GM19099 (cell line): ENCODE data around the gene FKBP4.

Experiments
- POLR2A ChIP-seq: IDR thresholded peaks from 3 replicates; pipeline ENCODE4 v1.6.1; 2011; ENCODE audit warnings: low read depth; ENCODE audit not compliant: insufficient read length; ENCODE audit errors: extremely low read depth

The FKBP4 gene

DNA sequence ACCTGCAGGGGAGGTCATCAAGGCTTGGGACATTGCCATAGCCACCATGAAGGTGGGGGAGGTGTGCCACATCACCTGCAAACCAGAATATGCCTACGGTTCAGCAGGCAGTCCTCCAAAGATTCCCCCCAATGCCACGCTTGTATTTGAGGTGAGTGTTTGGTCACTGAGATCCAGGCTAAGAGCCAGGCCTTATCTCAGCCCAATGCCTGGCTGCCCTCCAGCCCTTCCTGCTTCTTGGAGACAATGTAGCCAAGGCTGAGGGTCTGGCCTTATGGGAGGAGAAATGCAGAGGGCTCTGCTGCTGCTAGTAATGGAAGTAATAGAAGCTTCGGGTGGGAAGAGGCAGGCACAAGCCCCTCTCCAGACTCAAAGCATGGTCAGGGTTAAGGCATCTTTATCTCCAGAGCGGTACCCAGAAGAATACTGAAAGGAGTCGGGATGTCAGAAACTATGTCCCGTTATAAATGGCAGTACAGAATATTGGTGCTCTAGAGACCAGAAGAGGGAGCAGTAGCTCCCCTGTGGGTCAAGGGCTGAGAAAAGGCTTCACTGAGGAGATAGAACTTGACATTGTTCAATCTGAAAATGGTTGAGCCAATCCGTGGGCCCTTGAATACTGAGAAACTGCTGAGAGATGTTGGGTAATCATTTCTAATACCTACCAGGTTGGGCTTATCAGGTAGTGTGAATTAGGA, 3.1 kb downstream of the FKBP4 start:
- no peak for TF ChIP-seq POLR2A

DNA sequence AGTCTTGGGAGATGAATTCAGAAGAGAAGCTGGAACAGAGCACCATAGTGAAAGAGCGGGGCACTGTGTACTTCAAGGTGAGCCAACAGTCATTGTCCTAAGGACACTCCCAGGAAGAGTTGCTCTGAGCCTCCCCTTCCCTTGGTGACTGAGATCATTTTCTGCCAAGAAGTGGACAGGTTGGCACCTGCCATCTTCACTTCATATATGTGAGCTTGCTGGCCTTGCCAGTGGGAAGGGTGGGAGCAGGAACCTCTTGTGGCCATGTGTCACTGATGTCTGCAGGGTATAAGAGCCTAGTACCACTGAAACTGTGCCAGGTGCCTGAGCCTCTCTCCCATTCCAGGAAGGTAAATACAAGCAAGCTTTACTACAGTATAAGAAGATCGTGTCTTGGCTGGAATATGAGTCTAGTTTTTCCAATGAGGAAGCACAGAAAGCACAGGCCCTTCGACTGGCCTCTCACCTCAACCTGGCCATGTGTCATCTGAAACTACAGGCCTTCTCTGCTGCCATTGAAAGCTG, 5.3 kb downstream of the FKBP4 start:
- TF ChIP-seq POLR2A = no peak

GRCh38 chr12:2801044-2801783, 6.4 kb downstream of the FKBP4 start:
- TF ChIP-seq POLR2A = no peak

GRCh38 chr12:2803635-2804392, 9.0 kb downstream of the FKBP4 start:
- TF ChIP-seq POLR2A = no peak

DNA sequence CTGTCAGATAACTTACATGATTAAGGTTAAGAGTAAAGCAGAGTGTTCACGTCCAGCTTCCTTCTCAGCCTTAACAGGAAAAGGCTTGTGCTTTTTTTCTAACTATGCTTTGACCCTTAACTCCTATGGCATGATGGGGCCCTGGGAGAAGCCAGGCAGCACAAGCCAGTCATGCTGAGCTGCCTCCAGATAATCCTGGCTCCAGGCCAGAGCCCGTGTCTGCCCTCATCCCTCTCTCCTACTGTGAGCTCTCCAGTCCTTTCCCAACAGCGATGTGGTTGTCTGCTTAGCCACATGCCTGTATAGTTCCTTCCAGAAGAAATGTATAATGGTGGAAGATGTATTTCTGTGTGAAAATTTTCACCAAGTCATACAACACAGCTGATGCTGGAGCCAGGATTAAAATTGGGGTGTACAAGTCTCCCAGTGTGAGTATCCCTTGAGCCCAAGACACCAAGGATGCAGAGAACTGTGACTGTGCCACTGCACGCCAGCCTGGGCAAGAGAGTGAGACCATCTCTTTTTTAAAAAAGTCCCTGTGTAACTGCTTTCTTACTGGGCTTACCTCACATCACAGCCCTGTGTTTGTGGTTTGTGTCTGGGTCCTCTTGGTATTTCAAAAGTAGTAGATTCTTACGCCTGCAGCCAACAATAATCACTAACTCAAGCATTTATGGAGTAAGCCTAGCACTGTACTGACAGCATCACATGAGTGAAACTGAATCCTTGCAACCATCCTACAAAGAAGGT, 9.8 kb downstream of the FKBP4 start:
- no peak for TF ChIP-seq POLR2A

GRCh38 chr12:2805143-2805520, 10.4 kb downstream of the FKBP4 start:
- no peak for TF ChIP-seq POLR2A

- TF ChIP-seq POLR2A = no peak
Observed at GRCh38 chr12:2806700-2807099, 11.9 kb downstream of the FKBP4 start.

- no peak for TF ChIP-seq POLR2A
Observed at GRCh38 chr12:2811801-2812200, 17.0 kb downstream of the FKBP4 start.

- TF ChIP-seq POLR2A = peak; percentile 97
Observed at GRCh38 chr12:2812290-2813213, 17.8 kb downstream of the FKBP4 start, which contains the start of gene ITFG2. ITFG2 (plus strand) TSS chr12:2812668; CDS start chr12:2812761, 93 bp downstream.

DNA sequence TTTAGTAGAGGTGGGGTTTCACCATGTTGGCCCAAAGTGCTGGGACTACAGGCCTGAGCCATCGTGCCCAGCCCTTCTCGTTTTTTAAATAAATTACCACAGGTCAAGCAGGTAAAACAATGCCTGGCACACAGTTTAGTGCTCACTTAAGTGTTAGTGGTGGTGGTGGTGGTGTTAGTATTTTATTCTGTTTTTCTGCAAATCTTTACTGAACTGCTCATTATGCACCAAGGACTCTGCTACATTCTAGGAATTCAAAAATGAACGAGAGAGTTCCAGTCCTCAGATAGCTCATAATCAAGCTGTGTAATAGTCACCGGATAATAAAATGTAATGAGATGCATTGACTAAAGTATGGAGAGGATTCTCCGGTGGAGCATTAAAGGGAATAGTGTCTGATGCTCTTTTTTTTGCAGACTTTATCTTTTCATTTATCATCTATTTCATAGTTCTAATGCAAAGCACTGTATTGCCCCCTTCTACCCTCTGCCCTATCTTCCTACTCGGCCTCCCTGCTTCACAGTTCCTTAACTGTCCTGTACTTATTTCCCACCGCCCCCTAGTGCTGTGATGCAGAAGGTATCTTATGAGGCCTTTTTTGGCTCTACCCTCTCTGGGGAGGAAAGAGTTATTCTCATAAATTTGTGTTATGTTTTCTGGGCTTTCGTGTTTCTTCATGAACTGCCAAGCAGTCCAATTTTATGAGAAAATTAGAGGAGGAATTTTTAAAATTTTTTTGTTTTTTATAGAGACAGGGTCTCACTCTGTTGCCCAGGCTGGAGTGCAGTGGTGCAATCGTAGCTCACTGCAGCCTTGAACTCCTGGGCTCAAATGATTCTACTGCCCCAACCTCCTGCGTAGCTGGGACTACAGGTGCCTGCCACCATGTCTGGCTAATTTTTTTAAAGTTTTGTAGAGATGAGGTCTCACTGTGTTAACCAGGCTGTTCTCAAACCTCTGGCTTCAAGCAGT, 18.7 kb downstream of the FKBP4 start:
- no peak for TF ChIP-seq POLR2A

- TF ChIP-seq POLR2A = no peak
Observed at GRCh38 chr12:2819810-2820209, 25.0 kb downstream of the FKBP4 start.

GRCh38 chr12:2820432-2820831, 25.7 kb downstream of the FKBP4 start:
- TF ChIP-seq POLR2A = no peak

DNA sequence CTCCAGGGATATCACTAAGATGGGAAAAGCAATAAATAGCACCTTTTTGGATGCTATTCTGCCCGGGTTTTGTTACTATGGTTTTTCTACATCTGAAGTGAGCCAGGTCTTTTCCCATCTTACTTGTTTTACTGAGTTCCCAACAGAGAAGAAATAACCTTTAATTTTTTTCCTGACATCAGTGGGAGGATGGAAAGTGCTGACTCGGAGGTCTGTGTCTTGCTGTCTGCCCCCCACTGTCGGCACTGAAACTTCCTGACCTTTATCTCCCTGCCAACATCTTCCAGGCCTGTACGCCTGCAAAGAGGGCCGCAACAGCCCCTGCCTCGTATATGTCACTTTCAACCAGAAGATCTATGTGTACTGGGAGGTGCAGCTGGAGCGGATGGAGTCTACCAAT, 28.7 kb downstream of the FKBP4 start:
- no peak for TF ChIP-seq POLR2A

DNA sequence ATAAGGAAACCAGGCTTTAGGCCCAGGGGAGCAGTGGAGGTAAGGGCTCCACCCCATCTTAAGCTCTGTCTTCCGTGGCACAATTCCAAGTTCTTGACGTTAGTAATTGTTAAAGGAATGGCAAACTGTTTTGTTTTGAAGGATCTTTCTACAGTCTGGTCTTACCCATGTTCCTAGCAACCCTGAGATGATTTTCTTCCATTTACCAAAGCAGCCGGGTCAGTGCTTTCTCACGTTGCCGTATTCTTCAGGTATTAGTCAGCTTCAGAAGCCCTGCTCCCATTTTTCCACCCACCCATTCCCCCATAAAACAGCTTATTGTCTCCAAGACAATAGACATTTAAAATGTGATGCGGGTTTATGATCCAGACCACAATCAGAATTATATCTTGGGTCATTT, 29.8 kb downstream of the FKBP4 start:
- no peak for TF ChIP-seq POLR2A
